WTC11 (cell line): Measurements from ENCODE around the gene KICS2. TPM values are rescaled to one million over a fixed set of nuclear protein-coding genes. Genes with fewer than 3 reads are reported as not detected.

Experiments used
- ATAC-seq: fragments of 200-7000 bp; cut with Tn5 transposase; 2 replicates; pipeline ENCODE4 v1.10.0; 2021; ENCODE audit warnings: mild to moderate bottlenecking, moderate library complexity
- CTCF ChIA-PET: fragments of 300-600 bp; sonication (Branson Sonifier 250); formaldehyde crosslinking; loops from one replicate; lab custom pipeline; 2021; ENCODE audit warnings: antibody characterized with exemption; lab: Charles Lee
- POLR2A ChIA-PET: fragments of 350-600 bp; sonication (Branson Sonifier 250); formaldehyde crosslinking; loops from one replicate; lab custom pipeline; 2021; ENCODE audit warnings: antibody characterized with exemption; lab: Charles Lee
- DNase-seq: peaks from one replicate; pipeline ENCODE4 v3.0.0; 2021; ENCODE audit warnings: low spot score
- H3K27ac Mint-ChIP-seq: 2 replicates; pipeline ENCODE4 v1.8.0; 2021; ENCODE audit warnings: mixed read lengths
- H3K27me3 Mint-ChIP-seq: 2 replicates; pipeline ENCODE4 v1.8.0; 2021; ENCODE audit warnings: low read depth, mild to moderate bottlenecking, moderate library complexity, mixed read lengths
- H3K36me3 Mint-ChIP-seq: 2 replicates; pipeline ENCODE4 v1.8.0; 2021; ENCODE audit warnings: mixed read lengths
- H3K4me1 Mint-ChIP-seq: 2 replicates; pipeline ENCODE4 v1.8.0; 2022; ENCODE audit warnings: mixed read lengths
- H3K4me3 Mint-ChIP-seq: 2 replicates; pipeline ENCODE4 v1.8.0; 2021; ENCODE audit warnings: mild to moderate bottlenecking, moderate library complexity, mixed read lengths
- H3K9me3 Mint-ChIP-seq: 2 replicates; pipeline ENCODE4 v1.8.0; 2021; ENCODE audit warnings: mixed read lengths
- ATF2 ChIP-seq: sonication (generic); formaldehyde crosslinking; IDR thresholded peaks from 2 replicates; pipeline ENCODE4 v1.8.1; 2022; ENCODE audit warnings: low read depth, missing genetic modification reagents, borderline replicate concordance
- FOXJ3 ChIP-seq: sonication (generic); formaldehyde crosslinking; IDR thresholded peaks from 2 replicates; pipeline ENCODE4 v1.9.0; 2021; ENCODE audit warnings: missing genetic modification reagents, mild to moderate bottlenecking, borderline replicate concordance
- FOXK1 ChIP-seq: sonication (generic); formaldehyde crosslinking; IDR thresholded peaks from 2 replicates; pipeline ENCODE4 v1.8.0; 2022; ENCODE audit warnings: mild to moderate bottlenecking, moderate library complexity, missing genetic modification reagents
- GABPB1 ChIP-seq: sonication (generic); formaldehyde crosslinking; IDR thresholded peaks from 2 replicates; pipeline ENCODE4 v1.8.1; 2023; ENCODE audit warnings: mild to moderate bottlenecking, missing genetic modification reagents
- GTF2I ChIP-seq: fragments of 250-450 bp; sonication (Bioruptor Pico); conservative IDR thresholded peaks from 2 replicates; pipeline ENCODE4 v1.4.0; 2021; ENCODE audit warnings: mild to moderate bottlenecking
- JAZF1 ChIP-seq: fragments of 250-450 bp; sonication (Bioruptor Pico); IDR thresholded peaks from 2 replicates; pipeline ENCODE4 v1.9.0; 2021; ENCODE audit warnings: moderate library complexity, mild to moderate bottlenecking, inconsistent platforms
- JUN ChIP-seq: sonication (generic); formaldehyde crosslinking; IDR thresholded peaks from 2 replicates; pipeline ENCODE4 v1.8.0; 2023; ENCODE audit warnings: mild to moderate bottlenecking, missing genetic modification reagents
- KAT7 ChIP-seq: sonication (generic); formaldehyde crosslinking; IDR thresholded peaks from 2 replicates; pipeline ENCODE4 v1.8.1; 2023; ENCODE audit warnings: missing genetic modification reagents, mild to moderate bottlenecking, borderline replicate concordance
- NFATC4 ChIP-seq: fragments of 250-450 bp; sonication (Bioruptor Pico); IDR thresholded peaks from 2 replicates; pipeline ENCODE4 v1.9.0; 2021; ENCODE audit warnings: mild to moderate bottlenecking
- NFE2L1 ChIP-seq: sonication (generic); formaldehyde crosslinking; IDR thresholded peaks from 2 replicates; pipeline ENCODE4 v1.8.1; 2023; ENCODE audit warnings: missing genetic modification reagents
- NR1H2 ChIP-seq: sonication (generic); formaldehyde crosslinking; IDR thresholded peaks from 2 replicates; pipeline ENCODE4 v1.9.0; 2021; ENCODE audit warnings: mild to moderate bottlenecking, moderate library complexity, missing genetic modification reagents
- PREB ChIP-seq: sonication (generic); formaldehyde crosslinking; IDR thresholded peaks from 2 replicates; pipeline ENCODE4 v1.8.1; 2022; ENCODE audit warnings: mild to moderate bottlenecking, missing genetic modification reagents, moderate library complexity, borderline replicate concordance
- RELA ChIP-seq: sonication (generic); formaldehyde crosslinking; IDR thresholded peaks from 2 replicates; pipeline ENCODE4 v1.8.1; 2022; ENCODE audit warnings: missing genetic modification reagents, mild to moderate bottlenecking, borderline replicate concordance
- RORB ChIP-seq: fragments of 250-450 bp; sonication (Bioruptor Pico); IDR thresholded peaks from 2 replicates; pipeline ENCODE4 v1.9.0; 2021; ENCODE audit warnings: mild to moderate bottlenecking
- TCF7 ChIP-seq: sonication (generic); formaldehyde crosslinking; IDR thresholded peaks from 2 replicates; pipeline ENCODE4 v1.8.0; 2022; ENCODE audit warnings: mild to moderate bottlenecking, low read depth, missing genetic modification reagents, moderate library complexity
- TEAD1 ChIP-seq: sonication (generic); formaldehyde crosslinking; IDR thresholded peaks from 2 replicates; pipeline ENCODE4 v1.8.0; 2022; ENCODE audit warnings: mild to moderate bottlenecking, missing genetic modification reagents
- TP53 ChIP-seq: sonication (generic); formaldehyde crosslinking; IDR thresholded peaks from 2 replicates; pipeline ENCODE4 v1.8.1; 2023; ENCODE audit warnings: mild to moderate bottlenecking, missing genetic modification reagents
- ZNF219 ChIP-seq: sonication (generic); formaldehyde crosslinking; IDR thresholded peaks from 2 replicates; pipeline ENCODE4 v1.8.0; 2023; ENCODE audit warnings: missing genetic modification reagents, mild to moderate bottlenecking, borderline replicate concordance
- ZNF263 ChIP-seq: sonication (generic); formaldehyde crosslinking; IDR thresholded peaks from 2 replicates; pipeline ENCODE4 v1.8.1; 2022; ENCODE audit warnings: low read depth, mild to moderate bottlenecking, moderate library complexity, missing genetic modification reagents
- ZNF281 ChIP-seq: sonication (generic); formaldehyde crosslinking; IDR thresholded peaks from 2 replicates; pipeline ENCODE4 v1.8.0; 2023; ENCODE audit warnings: mild to moderate bottlenecking, missing genetic modification reagents
- ZNF396 ChIP-seq: fragments of 250-450 bp; sonication (Bioruptor Pico); IDR thresholded peaks from 2 replicates; pipeline ENCODE4 v1.8.0; 2021; ENCODE audit warnings: mild to moderate bottlenecking, moderate library complexity, borderline replicate concordance
- ZNF512 ChIP-seq: sonication (generic); formaldehyde crosslinking; IDR thresholded peaks from 2 replicates; pipeline ENCODE4 v1.8.1; 2022; ENCODE audit warnings: missing genetic modification reagents, borderline replicate concordance
- ZNF671 ChIP-seq: fragments of 250-450 bp; sonication (Bioruptor Pico); IDR thresholded peaks from 2 replicates; pipeline ENCODE4 v1.8.0; 2021; ENCODE audit warnings: mild to moderate bottlenecking
- total RNA-seq: library from RNA; stranded (reverse); gene quantifications from 3 replicates; pipeline ENCODE4 v1.2.3, GENCODE V29; 2021
- TF ChIP-seq, protein P1 (sequence below): sonication (generic); formaldehyde crosslinking; IDR thresholded peaks from 2 replicates; pipeline ENCODE4 v1.8.0; 2022; ENCODE audit warnings: missing genetic modification reagents
- TF ChIP-seq, protein P2 (sequence below): fragments of 250-450 bp; sonication (Bioruptor Pico); IDR thresholded peaks from 2 replicates; pipeline ENCODE4 v1.9.0; 2021; ENCODE audit warnings: mild to moderate bottlenecking

The KICS2 gene
- total RNA-seq, 1 experiment from 2014 or later: 10.7 TPM

DNA sequence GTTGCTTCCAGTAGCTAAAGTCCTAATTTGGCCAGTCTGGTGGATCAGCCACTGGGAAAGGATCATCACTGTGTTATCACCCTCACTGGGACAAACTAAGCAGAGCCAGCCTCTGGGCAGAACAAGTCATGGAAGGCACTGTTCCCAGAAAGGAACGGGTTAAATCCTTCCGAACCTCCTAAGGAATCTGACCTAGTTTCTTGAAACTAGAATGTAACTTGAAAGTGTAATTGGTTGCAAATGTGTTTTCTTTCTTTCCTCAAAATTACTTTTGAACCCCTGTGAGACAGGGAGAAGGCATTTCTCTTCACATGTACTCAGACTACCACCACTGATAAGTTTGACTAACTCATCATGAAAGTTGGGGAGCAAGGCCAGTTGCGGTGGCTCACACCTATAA is 18.7 kb upstream of the KICS2 start:
- H3K4me1 Mint-ChIP-seq: peaks cover 8% of the 10 kb centered on the region; the same call in 1 of the 2 replicates
- no peaks in the 10 kb centered on the region for H3K9me3 Mint-ChIP-seq
- no peak for TF ChIP-seq TCF7
- TF ChIP-seq GTF2I (CRISPR knock-in tag): no peak
- no peak for TF ChIP-seq ZNF263 (CRISPR knock-in tag)
- TF ChIP-seq, protein P1, sequence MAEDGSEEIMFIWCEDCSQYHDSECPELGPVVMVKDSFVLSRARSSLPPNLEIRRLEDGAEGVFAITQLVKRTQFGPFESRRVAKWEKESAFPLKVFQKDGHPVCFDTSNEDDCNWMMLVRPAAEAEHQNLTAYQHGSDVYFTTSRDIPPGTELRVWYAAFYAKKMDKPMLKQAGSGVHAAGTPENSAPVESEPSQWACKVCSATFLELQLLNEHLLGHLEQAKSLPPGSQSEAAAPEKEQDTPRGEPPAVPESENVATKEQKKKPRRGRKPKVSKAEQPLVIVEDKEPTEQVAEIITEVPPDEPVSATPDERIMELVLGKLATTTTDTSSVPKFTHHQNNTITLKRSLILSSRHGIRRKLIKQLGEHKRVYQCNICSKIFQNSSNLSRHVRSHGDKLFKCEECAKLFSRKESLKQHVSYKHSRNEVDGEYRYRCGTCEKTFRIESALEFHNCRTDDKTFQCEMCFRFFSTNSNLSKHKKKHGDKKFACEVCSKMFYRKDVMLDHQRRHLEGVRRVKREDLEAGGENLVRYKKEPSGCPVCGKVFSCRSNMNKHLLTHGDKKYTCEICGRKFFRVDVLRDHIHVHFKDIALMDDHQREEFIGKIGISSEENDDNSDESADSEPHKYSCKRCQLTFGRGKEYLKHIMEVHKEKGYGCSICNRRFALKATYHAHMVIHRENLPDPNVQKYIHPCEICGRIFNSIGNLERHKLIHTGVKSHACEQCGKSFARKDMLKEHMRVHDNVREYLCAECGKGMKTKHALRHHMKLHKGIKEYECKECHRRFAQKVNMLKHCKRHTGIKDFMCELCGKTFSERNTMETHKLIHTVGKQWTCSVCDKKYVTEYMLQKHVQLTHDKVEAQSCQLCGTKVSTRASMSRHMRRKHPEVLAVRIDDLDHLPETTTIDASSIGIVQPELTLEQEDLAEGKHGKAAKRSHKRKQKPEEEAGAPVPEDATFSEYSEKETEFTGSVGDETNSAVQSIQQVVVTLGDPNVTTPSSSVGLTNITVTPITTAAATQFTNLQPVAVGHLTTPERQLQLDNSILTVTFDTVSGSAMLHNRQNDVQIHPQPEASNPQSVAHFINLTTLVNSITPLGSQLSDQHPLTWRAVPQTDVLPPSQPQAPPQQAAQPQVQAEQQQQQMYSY (CRISPR knock-in tag): no peak
- TF ChIP-seq ZNF671: no peak
- no peak for TF ChIP-seq KAT7 (CRISPR knock-in tag)
- TF ChIP-seq ZNF396 (CRISPR knock-in tag): no peak
- TF ChIP-seq FOXK1: no peak
- no peak for TF ChIP-seq TEAD1 (CRISPR knock-in tag)
- no peak for TF ChIP-seq RORB (CRISPR knock-in tag)
- no peak for TF ChIP-seq PREB (CRISPR knock-in tag)
- TF ChIP-seq TP53 (CRISPR knock-in tag): no peak
- TF ChIP-seq RELA (CRISPR knock-in tag): no peak
- TF ChIP-seq, protein P2, sequence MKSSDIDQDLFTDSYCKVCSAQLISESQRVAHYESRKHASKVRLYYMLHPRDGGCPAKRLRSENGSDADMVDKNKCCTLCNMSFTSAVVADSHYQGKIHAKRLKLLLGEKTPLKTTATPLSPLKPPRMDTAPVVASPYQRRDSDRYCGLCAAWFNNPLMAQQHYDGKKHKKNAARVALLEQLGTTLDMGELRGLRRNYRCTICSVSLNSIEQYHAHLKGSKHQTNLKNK (CRISPR knock-in tag): no peak
- no peak for TF ChIP-seq JUN (CRISPR knock-in tag)
- ChIA-PET CTCF (interaction anchor here (1.2 kb wide), 1 partner anchor 11 kb away, joined by 4 read pairs; no protein-coding TSS in a partner anchor), POLR2A (no interaction called here)
- no peak for ATAC-seq
- no peak overlapping the region for H3K27ac Mint-ChIP-seq
- no peaks in the 10 kb centered on the region for H3K36me3 Mint-ChIP-seq
- DNase-seq: no peak
- no peak overlapping the region for H3K4me3 Mint-ChIP-seq
- no peaks in the 10 kb centered on the region for H3K27me3 Mint-ChIP-seq

- CTCF ChIA-PET: interaction anchor here (1.7 kb wide), 1 partner anchor 398 kb away, joined by 4 read pairs; no protein-coding TSS in a partner anchor
- TF ChIP-seq TCF7 (no peak), NFE2L1 (CRISPR knock-in tag) (no peak), ZNF281 (CRISPR knock-in tag) (no peak), ATF2 (CRISPR knock-in tag) (no peak), JUN (CRISPR knock-in tag) (no peak), ZNF512 (CRISPR knock-in tag) (no peak), ZNF219 (CRISPR knock-in tag) (no peak), NFATC4 (CRISPR knock-in tag) (no peak), ZNF671 (no peak), NR1H2 (CRISPR knock-in tag) (no peak), JAZF1 (no peak), GABPB1 (CRISPR knock-in tag) (no peak), FOXJ3 (no peak)
Measured at GRCh38 chr12:64237382-64237781, 15.3 kb upstream of the KICS2 start.

More at GRCh38 chr12:64237382-64237781, 15.3 kb upstream of the KICS2 start:
- POLR2A ChIA-PET: interaction anchor here (1.2 kb wide), 1 partner anchor 15 kb away, joined by 3 read pairs; the partner anchor contains the start of gene KICS2
- Mint-ChIP-seq H3K4me1 (0 out of 2 replicates have a peak, but pooled peaks cover 6% of the 10 kb centered on the region), H3K4me3 (no peak overlapping the region), H3K9me3 (no peaks in the 10 kb centered on the region), H3K27ac (no peak overlapping the region), H3K27me3 (no peaks in the 10 kb centered on the region), H3K36me3 (no peaks in the 10 kb centered on the region)
- ATAC-seq (no peak), DNase-seq (no peak)
